GM12801 (cell line): ENCODE results near the gene DMRT3.

ENCODE experiments used
- TF ChIP-seq, protein P1 (sequence below): IDR thresholded peaks from one replicate; pipeline ENCODE4 v1.5.1; 2011; ENCODE audit warnings: control low read depth; ENCODE audit not compliant: insufficient read length; ENCODE audit errors: extremely low read depth

Gene DMRT3

DNA sequence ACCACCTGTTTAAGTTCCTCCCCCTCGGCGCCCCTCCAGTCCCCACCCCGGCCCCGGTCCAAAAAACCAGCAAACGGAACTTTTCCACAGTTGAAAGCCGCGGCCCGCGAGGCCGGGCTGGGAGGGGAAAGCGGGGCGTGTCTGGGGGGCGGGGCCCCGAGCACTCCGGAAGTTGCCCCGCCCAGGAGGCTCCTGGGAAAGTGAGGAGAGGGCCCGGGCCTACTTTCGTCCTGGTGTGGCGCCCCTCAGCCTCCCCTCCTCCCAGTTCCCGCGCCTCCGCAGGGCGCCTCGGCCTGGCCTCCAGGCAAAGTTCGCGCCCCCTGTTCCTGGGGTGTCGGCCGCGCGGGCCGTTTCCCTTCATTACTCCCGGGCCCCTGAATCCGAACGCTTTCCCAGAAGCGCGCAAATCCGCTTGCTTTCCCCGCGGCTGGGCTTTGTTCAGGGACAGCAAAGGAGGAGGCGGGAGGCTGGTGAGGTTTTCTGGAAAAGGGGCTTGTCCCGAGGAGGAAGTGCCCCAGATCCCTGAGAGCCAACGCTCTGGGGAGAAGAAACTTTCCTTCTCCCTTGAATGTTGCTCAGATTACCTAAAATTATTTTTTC is 4.5 kb upstream of the DMRT3 start:
- TF ChIP-seq, protein P1, sequence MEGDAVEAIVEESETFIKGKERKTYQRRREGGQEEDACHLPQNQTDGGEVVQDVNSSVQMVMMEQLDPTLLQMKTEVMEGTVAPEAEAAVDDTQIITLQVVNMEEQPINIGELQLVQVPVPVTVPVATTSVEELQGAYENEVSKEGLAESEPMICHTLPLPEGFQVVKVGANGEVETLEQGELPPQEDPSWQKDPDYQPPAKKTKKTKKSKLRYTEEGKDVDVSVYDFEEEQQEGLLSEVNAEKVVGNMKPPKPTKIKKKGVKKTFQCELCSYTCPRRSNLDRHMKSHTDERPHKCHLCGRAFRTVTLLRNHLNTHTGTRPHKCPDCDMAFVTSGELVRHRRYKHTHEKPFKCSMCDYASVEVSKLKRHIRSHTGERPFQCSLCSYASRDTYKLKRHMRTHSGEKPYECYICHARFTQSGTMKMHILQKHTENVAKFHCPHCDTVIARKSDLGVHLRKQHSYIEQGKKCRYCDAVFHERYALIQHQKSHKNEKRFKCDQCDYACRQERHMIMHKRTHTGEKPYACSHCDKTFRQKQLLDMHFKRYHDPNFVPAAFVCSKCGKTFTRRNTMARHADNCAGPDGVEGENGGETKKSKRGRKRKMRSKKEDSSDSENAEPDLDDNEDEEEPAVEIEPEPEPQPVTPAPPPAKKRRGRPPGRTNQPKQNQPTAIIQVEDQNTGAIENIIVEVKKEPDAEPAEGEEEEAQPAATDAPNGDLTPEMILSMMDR: no peak

DNA sequence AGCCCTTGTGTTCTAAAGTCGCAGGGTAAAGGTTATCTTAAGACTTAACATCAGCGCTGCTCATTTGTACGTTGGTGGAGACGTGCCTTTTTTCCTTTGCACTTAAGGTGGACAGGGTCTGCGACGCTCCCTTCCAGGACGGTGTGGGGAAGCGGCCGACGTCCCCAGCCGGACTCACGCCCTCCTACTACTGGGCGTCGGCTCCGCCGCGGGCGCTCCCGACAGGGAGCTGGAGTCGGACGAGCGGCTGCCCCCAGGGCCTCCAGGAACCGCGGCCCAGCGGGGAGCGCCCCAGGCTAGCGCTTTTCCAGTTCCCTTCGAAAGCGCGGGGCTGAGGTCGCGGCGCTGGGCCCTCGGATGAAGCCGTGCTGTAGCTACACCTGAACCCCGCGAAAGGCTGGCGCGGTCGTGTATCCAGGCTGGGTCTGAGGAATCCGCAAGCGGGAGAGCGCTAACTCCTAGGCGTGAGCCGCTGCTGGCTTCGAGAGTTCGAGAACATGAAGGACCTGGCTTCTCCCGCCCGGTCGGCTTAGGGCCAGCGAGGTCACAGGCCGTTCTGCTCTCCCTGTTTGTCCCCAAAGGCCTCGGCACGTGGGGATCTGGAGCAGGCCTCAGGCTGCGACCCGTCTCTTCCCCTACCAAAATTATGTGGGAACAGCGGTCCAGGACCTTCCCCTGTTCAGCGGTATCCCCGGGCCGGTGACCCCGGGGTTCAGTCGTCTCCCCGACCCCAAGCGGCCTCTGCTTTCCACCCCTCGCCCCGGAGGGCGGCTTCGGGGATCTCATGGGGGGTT is 3.8 kb upstream of the DMRT3 start:
- TF ChIP-seq, protein P1: no peak

DNA sequence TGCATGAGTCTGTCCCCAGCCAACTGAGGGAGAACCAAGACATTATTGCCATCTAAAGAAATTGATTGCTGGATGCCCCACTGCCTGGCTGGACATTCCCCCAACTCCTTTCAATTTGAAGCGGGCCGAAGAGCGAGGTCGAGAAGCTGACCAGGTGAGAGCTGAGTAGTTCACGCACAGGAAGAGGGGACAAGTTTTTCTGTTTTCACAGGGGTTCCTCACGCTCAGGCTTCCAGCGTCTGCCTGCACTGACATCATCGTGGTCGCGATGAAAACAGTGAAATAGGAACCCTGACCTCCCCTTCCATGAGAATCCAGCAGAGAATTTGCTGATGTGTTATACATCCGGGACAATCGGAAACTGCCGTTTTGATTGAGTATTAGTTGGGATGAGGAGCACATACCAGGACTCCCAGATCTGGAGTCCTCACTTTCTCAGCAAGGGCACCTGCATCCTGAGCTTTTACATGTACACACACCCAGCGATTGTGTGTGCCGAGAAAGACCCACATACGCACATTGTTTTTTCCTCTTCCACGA is 3.1 kb upstream of the DMRT3 start:
- TF ChIP-seq, protein P1: no peak

DNA sequence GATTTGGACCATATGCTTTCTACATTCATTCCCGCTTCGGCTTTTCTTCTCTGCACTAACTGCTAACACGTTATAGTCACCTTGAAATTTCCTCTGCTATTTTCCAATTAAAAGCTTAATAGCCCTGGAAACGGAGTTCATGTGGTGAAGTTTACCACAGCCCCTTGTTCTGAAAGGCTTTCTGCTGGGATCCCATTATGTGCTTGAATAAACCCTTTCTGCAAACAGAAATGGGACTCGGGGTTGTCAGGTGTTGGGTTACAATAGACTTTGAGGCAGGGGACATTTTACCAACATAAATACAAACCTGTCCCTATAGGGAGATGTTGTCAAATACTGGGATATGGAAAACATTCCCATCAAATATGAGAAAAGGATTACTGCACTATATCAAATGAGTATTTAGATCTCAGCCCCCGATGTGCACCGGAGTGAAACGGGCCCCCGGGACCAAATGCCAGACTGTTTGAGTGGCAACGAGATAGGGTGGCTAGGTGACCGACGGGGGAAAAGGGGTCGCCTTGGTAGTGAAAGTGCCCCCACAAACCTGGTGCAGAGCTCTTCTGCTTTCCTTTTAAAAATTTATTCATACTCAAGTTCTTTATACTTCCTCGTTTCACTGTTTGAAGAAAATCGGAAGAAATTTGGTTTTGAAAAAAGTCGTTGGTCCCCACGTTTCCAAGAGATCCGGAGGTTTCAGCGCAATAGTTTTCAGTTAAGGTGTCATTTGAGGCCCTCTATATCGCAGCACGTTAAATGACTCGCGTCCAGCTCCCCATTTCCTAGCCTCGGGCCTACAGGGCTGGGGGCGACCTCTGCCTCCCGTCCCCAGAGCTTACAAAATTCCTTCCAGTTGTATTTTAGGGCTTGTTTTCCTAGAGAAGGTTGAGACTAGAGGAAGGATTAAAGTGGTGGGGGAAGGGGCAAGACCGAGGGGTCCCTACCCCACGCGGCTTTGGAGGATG is 2.1 kb upstream of the DMRT3 start:
- TF ChIP-seq, protein P1: no peak

DNA sequence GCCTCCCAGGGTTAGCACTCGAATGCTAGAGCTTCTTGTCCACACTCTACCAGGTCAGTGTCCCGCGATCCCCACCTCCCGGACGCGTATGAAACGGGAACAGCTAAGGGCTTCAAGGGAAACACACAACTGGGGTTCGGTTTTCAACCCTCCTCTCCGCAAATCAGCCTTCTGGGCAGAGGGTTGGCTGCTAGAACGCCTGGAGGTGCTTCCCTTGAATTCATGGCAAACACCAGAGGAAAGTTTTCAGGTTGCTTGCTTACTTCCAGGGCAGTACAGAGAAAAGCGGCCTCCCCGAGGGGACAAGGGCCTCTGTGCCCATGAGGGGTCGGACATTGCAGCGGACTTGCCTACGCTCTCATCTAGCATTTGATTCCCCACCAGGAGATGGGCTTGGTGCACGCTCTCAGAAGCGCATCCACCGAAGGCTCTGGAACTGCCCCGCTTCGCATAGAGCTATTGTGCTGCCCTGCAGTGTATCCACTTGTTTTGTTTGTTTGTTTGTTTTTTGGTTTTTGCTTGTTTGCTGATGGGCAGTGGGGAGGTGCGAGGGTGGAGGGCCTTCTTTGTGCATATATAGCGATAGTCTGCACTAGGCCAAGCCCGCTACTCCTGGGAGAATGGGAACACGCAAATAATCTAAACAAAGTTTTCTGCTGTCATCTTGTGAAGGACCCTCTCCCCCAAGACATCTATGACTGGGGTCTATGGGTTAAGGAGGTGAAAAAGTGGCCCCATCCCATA is 1.3 kb upstream of the DMRT3 start:
- TF ChIP-seq, protein P1: no peak

DNA sequence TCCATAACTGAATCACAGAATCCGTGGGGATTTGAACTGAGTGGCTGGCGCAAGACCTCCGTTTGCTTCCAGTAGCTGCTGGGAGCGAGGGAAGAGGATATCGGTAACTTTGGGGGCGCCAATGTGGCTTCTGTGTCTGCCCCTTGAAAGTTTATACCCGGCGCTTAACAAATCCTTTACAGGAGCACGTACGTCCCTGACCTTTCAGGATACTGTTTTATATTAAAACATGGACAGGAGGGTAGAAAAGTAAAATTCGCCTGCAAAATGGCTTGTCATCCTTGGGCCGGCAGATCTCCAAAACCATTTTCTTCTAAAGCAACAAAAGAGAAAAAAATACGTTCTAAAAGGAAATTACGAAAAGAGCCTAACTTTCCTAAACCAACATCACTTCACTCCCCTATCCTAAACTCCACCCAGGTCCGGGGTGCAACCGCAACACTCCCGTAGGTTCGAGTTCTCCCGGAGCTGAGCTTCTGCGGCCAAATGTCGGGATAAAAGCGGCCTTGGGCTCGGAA is 656 bp upstream of the DMRT3 start:
- TF ChIP-seq, protein P1: no peak
